Stimulated activated CD4-positive, alpha-beta T cell treated with anti-CD3 and anti-CD28 coated beads, TNF-alpha, amount 100 ng/mL, for 4 hours (primary cell): ENCODE measurements around the gene CLEC16A.
"Not testable (repeated sequence)": the region's sequence is repeated elsewhere in the genome, so short reads cannot be mapped to it uniquely, and the experiment has no call there.

Source experiments
- DNase-seq, 3 experiments: peaks; one replicate each; pipeline ENCODE4 v3.0.0-alpha.2; 2020; ENCODE audit warnings: low read depth in 3 of 3

Gene CLEC16A

GRCh38 chr16:11099672-11100205 is 155.4 kb downstream of the CLEC16A start:
- no peak for DNase-seq

- DNase-seq, result no peak
These were observed 155.9 kb downstream of the CLEC16A start for GRCh38 chr16:11100239-11100750.

DNA sequence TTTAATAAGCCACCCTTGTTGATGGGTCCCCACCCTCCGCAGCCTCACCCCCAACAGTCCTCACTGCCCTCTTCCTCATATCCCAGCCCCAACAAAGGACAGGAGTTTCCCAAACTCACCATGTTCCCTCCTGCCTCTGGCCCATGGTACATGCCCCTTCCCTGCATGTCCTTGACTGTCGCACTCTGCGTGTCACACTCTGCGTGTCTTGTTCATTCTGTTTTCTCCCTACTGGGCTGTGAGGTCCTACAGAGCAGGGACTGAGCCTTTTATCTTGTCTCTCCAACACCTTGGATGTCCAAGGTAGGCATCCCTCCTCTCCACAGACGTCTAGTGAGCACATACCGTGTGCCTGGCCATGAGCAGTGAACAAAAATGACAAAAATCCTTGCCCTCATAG is 156.9 kb downstream of the CLEC16A start:
- DNase-seq, result no peak

- no peak for DNase-seq
These were observed 157.5 kb downstream of the CLEC16A start for GRCh38 chr16:11101695-11102522.

DNA sequence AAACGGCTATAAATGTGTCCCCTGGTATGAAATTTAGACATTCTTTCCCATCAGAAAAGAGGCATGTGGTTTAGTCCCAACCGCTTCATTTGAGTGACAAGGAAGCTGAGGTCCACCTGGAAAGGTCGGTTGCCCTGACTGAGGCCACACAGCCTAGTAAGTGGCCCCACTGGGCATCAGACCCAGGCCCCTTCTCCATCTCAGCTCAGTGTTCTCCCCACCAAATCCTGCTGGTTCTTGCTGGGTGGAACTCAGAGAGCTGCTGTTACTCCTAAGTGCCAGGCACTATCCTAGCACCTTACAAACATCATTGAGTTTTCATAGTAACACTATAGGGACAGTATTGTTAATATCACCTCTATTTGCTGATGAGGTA is 158.1 kb downstream of the CLEC16A start:
- no peak for DNase-seq

DNA sequence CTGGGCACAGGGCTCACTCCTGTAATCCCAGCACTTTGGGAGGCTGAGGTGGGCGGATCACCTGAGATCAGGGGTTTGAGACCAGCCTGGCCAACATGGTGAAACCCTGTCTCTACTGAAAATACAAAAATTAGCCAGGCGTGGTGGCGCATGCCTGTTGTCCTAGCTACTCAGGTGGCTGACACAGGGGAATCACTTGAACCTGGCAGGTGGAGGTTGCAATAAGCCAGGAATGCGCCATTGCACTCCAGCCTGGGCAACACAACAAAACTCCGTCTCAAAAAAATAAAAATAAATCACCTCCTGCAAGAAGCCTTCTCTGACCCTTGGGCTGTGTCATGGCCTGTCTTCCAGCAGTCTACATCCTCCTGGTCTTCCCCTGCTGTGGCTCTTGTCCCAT is 158.9 kb downstream of the CLEC16A start:
- DNase-seq, result not testable (repeated sequence)

GRCh38 chr16:11104168-11105037 is 160.0 kb downstream of the CLEC16A start:
- DNase-seq, result no peak

GRCh38 chr16:11105038-11105903 is 160.9 kb downstream of the CLEC16A start:
- DNase-seq, result no peak

- DNase-seq, result no peak
These were observed 162.4 kb downstream of the CLEC16A start for GRCh38 chr16:11106726-11107125.

DNA sequence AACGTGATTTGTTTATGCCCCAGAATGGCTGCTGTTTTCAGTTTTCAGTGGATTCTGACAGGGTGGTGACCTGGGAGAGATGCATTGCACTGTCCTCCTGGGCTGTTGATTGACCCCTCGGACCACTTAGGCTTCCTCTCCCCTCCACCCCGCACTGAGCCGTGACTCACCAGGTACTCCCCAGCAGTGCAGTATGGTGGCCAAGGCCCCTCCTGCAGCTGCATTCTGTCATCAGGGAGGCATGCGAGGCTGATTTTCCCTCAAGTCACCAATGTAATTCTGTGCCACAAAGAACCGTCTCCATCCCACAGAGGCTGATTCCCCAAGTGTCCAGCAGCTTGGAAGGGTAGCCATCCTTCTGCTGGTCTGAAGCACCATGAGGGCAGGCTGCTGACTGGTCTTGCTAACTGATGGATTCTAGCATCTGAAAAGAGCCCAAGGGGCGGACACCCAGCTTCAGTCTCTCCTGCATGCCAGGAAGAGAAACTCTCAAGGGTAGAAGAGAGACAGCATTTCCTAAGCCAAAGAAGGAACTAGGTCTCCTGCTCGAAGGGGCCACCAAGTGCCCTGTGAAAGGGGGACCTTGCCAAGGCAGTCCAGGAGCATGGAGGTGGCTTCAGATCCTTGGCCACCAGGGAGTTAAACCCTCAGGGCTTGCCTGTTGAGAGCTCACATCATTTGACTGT is 163.6 kb downstream of the CLEC16A start:
- no peak for DNase-seq

DNA sequence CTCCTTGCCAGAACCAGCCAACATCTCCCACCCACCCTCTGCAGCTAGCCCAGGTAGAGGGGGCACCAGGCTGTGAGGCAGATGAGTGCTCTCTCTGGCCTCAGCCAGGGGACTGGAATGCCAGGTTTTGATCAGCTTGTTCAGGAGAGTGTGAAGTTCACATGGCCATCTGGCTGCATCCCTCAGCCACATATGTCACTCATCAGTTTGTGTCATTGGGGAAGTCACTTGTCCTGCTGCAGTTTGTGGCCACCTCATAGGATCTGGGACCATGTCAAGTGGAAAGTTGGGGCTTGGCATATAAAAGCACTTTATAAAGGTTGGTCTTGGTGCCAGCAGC is 164.1 kb downstream of the CLEC16A start:
- no peak for DNase-seq

GRCh38 chr16:11109566-11109965 is 165.2 kb downstream of the CLEC16A start:
- no peak for DNase-seq

DNA sequence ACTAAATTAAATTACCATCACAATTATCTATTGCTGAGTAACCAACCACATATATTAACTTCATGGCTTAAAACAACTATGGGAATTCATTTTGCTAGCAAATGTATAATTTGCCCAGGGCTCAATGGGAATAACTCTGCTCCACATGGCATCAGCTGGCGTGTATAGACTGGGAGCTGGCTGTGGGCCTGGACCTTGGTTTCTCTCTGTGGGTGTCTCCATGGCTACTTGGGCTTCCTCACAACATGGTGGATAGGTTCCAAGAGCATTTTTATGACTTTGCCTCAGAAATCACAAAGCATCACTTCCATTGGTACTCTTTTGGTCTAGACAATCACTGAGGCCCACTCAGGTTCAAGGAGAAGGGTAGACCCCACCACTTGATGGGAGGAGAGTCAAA is 166.8 kb downstream of the CLEC16A start:
- DNase-seq, result no peak

GRCh38 chr16:11111856-11112634 is 167.7 kb downstream of the CLEC16A start:
- DNase-seq, result no peak

DNA sequence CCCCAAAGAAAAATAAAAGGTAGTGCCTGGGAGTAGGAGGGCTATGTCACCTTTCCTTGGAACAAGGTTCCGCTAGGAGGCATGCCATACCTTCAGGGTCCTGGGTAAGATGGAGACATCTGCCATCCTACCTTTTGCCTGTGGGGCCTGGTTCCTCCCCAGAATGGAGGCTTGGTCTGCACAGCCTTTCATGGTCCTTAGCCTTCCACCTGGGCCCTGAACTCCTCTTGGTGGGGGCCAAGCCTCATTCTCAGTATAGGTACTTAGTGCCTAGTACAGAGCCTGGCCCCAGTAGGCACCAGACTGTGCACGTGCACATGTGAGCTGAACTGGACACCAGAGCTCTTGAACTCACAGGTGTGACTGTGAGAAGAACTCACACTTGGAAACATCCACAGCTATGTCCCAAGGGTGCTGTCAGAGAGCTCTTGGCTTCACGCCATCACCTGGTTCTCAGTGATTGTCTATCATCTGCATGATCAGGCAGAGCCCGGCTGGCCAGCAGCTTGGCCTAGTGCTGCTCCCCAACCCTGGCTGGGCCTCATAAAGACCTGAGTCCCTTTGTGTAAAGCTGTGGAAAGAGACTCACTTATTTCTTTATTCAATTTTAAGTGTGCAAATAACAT is 168.5 kb downstream of the CLEC16A start:
- DNase-seq, result no peak

DNA sequence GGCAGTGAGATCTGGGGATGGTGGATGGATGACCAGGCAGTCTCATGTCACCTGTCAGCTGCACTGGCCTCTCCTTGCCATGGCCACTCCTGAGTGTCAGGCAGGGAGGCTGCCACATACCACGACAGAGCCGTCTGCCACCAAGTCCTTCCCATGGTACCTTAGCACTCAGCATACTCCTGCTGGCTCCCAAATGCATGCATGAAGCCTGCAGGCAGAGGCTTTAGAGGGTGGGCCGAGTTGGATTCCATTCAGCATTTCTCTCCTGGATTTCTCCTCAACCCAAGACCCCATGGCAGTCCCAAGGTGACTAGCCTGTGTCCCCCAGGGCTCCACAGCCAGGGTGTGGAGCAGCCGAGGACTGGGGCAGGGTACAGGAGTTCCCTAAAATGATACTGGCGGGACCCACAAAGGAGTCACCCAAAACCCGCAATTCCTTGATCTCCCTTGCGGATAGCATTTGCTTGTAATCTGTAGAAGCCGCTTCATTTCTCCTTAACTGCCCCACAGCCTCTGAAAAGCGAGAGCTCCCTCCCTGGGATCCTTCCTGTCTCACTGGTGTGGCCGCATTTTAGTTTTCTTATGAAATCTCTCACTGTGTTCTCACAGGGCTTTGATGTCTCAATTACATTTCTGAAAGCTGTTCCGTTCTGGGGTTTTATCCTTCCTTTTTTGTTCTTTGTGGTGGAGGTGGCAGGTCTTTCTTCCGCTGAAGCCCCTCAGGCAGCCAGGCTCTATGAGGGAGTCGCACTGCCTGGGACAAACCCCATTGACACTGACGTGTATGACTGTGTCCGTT is 170.2 kb downstream of the CLEC16A start:
- DNase-seq, result no peak

DNA sequence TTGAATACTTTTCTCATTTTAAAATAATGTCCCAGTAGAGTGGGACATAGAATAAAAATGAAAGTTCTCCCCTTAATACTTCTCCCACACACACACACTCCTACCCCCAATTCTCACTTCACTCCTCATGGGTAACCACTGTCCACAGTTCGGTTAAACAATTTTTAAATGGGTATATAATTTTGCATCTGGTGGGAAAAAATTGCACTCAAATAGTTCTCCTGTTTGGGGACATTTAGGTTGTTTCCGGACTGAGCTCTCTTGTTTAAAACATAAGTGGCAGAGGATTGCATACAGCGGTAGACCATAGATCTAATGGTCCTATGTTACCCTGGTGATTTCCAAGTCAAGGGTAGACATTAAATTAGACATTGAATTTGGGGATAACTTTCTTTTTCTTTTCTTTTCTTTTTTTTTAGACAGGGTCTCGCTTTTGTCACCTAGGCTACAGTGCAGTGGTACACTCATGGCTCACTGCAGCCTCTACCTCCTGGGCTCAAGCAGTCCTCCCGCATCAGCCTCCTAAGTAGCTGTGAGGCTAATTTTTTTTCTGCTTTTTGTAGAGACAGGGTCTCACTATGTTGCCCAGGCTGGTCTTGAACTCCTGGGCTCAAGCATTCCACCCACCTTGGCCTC is 173.3 kb downstream of the CLEC16A start:
- no peak for DNase-seq

GRCh38 chr16:11118479-11118878 is 174.1 kb downstream of the CLEC16A start:
- no peak for DNase-seq
